ENCODE results near the gene NDST1. TPM values are rescaled to one million over a fixed set of nuclear protein-coding genes. Genes with fewer than 3 reads are reported as not detected.

NDST1 gene
- total and polyA plus RNA-seq, 12 donors = 14.8 to 86.1 (median 58.5) TPM

DNA sequence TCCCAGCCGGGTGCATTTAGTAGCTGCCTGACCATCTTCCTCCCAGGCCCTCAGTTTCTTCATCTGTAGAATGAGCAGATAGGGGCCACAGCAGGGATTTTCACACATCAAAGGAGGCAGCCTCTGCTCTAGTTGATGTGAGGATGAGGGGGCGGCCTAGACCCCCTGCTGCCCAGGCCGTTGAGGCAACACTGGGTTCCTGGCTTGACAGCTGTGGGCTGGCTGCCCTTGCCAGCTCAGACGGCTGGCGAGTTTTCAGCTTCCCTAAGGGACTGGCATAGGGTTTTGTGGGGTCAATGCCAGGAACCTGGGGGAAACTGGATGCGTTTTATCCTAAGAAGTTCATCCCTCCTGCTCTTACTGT is 49.6 kb downstream of the NDST1 start:
- intact Hi-C loops (cut with DNase I) = loop anchor here in 1 of 10 donors (5.0 to 10.0 kb wide), 2 partner anchors 155 to 287 kb away; partner anchors contain the start of gene IRGM
- Histone ChIP-seq H3K27me3 (no peaks in the 10 kb centered on the region), H3K9me3 (peaks cover 0 to 3% (median 0%) of the 10 kb centered on the region in 11 donors), H3K4me1 (peaks cover 0 to 29% (median 8%) of the 10 kb centered on the region in 9 donors), H3K27ac (peak overlapping the region in 2 of 10 donors; percentile 9 to 15), H3K4me3 (no peak overlapping the region), H3K36me3 (peaks cover 5 to 51% (median 14%) of the 10 kb centered on the region in 9 donors)
- no peak for DNase-seq
- TF ChIP-seq, protein P1, sequence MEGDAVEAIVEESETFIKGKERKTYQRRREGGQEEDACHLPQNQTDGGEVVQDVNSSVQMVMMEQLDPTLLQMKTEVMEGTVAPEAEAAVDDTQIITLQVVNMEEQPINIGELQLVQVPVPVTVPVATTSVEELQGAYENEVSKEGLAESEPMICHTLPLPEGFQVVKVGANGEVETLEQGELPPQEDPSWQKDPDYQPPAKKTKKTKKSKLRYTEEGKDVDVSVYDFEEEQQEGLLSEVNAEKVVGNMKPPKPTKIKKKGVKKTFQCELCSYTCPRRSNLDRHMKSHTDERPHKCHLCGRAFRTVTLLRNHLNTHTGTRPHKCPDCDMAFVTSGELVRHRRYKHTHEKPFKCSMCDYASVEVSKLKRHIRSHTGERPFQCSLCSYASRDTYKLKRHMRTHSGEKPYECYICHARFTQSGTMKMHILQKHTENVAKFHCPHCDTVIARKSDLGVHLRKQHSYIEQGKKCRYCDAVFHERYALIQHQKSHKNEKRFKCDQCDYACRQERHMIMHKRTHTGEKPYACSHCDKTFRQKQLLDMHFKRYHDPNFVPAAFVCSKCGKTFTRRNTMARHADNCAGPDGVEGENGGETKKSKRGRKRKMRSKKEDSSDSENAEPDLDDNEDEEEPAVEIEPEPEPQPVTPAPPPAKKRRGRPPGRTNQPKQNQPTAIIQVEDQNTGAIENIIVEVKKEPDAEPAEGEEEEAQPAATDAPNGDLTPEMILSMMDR (IDR thresholded peaks at IDR 0.05) = no peak
- 50 to 53% methylated on average over 6 of the region's 6 CpGs for WGBS, 2 donors
- ATAC-seq = no peak

- DNase-seq (no peak), ATAC-seq (no peak)
- Histone ChIP-seq H3K9me3 (peaks cover 0 to 9% (median 0%) of the 10 kb centered on the region in 11 donors), H3K36me3 (peaks cover 0 to 44% (median 9%) of the 10 kb centered on the region in 9 donors), H3K4me1 (peaks cover 0 to 29% (median 8%) of the 10 kb centered on the region in 9 donors), H3K4me3 (no peak overlapping the region), H3K27ac (no peak overlapping the region), H3K27me3 (no peaks in the 10 kb centered on the region)
- intact Hi-C loops (cut with DNase I) = loop anchor here in 1 of 10 donors (5.0 to 10.0 kb wide), 2 partner anchors 154 to 287 kb away; partner anchors contain the start of gene IRGM
- WGBS, 2 donors = 79 to 84% methylated on average over 12 of the region's 12 CpGs
- TF ChIP-seq, protein P1 (IDR thresholded peaks at IDR 0.05) = no peak
Observed at GRCh38 chr5:150558088-150558621, 50.2 kb downstream of the NDST1 start.

GRCh38 chr5:150559088-150559487 is 51.2 kb downstream of the NDST1 start:
- intact Hi-C loops (cut with DNase I) = loop anchor here in 1 of 10 donors (5.0 to 10.0 kb wide), 2 partner anchors 153 to 286 kb away; partner anchors contain the start of gene IRGM
- WGBS, 2 donors = 83 to 89% methylated on average over 2 of the region's 2 CpGs
- H3K4me3 ChIP-seq = no peak overlapping the region
- DNase-seq = no peak
- peaks cover 0 to 29% (median 8%) of the 10 kb centered on the region in 9 donors for H3K4me1 ChIP-seq
- peaks cover 0 to 9% (median 0%) of the 10 kb centered on the region in 11 donors for H3K9me3 ChIP-seq
- H3K27ac ChIP-seq = no peak overlapping the region
- TF ChIP-seq, protein P1 (IDR thresholded peaks at IDR 0.05) = no peak
- peaks cover 0 to 35% (median 5%) of the 10 kb centered on the region in 9 donors for H3K36me3 ChIP-seq
- H3K27me3 ChIP-seq = no peaks in the 10 kb centered on the region
- ATAC-seq = peak in 1 of 8 donors; percentile 3

DNA sequence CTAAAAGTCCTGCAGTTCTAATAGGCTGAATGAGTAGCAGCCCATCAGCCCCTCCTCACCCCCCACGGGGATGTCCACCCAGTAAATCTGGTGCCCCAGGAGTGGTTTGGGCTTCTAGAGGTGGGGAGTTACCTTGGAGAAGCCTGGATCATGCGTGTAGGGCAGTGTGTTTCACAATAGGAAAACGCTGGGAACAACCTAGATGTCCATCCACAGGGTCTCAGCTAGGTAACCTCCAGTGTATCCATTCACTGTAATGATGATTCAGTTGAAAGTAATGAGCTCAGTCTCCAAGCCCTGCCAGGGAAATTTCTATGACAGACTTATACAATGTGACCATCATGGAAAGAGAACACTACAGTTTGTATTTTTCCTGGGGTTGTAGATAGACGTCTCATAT is 51.8 kb downstream of the NDST1 start:
- Histone ChIP-seq H3K4me1 (peaks cover 0 to 29% (median 8%) of the 10 kb centered on the region in 9 donors), H3K27me3 (no peaks in the 10 kb centered on the region), H3K36me3 (peaks cover 0 to 29% (median 5%) of the 10 kb centered on the region in 9 donors), H3K9me3 (peaks cover 0 to 9% (median 0%) of the 10 kb centered on the region in 11 donors), H3K27ac (no peak overlapping the region), H3K4me3 (no peak overlapping the region)
- ATAC-seq (peak in 1 of 8 donors; percentile 7), DNase-seq (no peak)
- WGBS, 2 donors = 57 to 60% methylated on average over 4 of the region's 4 CpGs
- intact Hi-C loops (cut with DNase I) = loop anchor here (2.0 to 10.0 kb wide), 10 partner anchors 95 to 288 kb away; partner anchors contain the start of genes IRGM (in 7 of the 10) and RBM22 (in 4 of the 10)
- TF ChIP-seq, protein P1 (IDR thresholded peaks at IDR 0.05) = no peak

All from heart right ventricle (tissue), 16 donors.